MCF 10A (cell line): ENCODE measurements around the gene FIS1. TPM values are rescaled to one million over a fixed set of nuclear protein-coding genes. Genes with fewer than 3 reads are reported as not detected.

ENCODE experiments used
- BruUV-seq: library from RNA; stranded (reverse); fragments of 400-500 nt; replicated peaks from 2 replicates; lab custom pipeline; 2021; lab: Mats Ljungman, UMichigan
- CTCF ChIA-PET: fragments of 300-600 bp; sonication (Branson Sonifier 250); formaldehyde crosslinking; extraction: SDS; loops from one replicate; lab custom pipeline; 2021; ENCODE audit warnings: antibody characterized with exemption, inconsistent platforms; lab: Yijun Ruan, JAX
- POLR2A ChIA-PET: fragments of 300-600, 350-650 bp; sonication (Branson Sonifier 250); formaldehyde crosslinking; extraction: SDS; loops from one replicate; lab custom pipeline; 2020; ENCODE audit warnings: antibody characterized with exemption, inconsistent platforms; lab: Yijun Ruan, JAX
- DNase-seq: peaks from one replicate; pipeline ENCODE4 v3.0.0-alpha.2; 2018; ENCODE audit not compliant: unreplicated experiment
- H3K27ac Mint-ChIP-seq: one replicate; pipeline ENCODE4 v1.8.0; 2022; ENCODE audit warnings: mild to moderate bottlenecking, low read depth, mixed read lengths; ENCODE audit not compliant: unreplicated experiment
- H3K27me3 Mint-ChIP-seq: one replicate; pipeline ENCODE4 v1.8.0; 2022; ENCODE audit warnings: mixed read lengths; ENCODE audit not compliant: insufficient read depth, unreplicated experiment
- H3K36me3 Mint-ChIP-seq: one replicate; pipeline ENCODE4 v1.8.0; 2022; ENCODE audit warnings: mild to moderate bottlenecking, moderate library complexity, mixed read lengths; ENCODE audit not compliant: insufficient read depth, unreplicated experiment
- H3K4me1 Mint-ChIP-seq: one replicate; pipeline ENCODE4 v1.8.0; 2022; ENCODE audit warnings: mixed read lengths; ENCODE audit not compliant: insufficient read depth, unreplicated experiment
- H3K4me3 Mint-ChIP-seq: one replicate; pipeline ENCODE4 v1.8.0; 2022; ENCODE audit warnings: mild to moderate bottlenecking, moderate library complexity, mixed read lengths; ENCODE audit not compliant: unreplicated experiment
- H3K9me3 Mint-ChIP-seq: one replicate; pipeline ENCODE4 v1.8.0; 2022; ENCODE audit warnings: mixed read lengths; ENCODE audit not compliant: unreplicated experiment
- intact Hi-C: fragments of 100-400 bp; cut with micrococcal nuclease; formaldehyde crosslinking; loops from 2 replicates; pipeline ENCODE4 v1.14.1; 2022
- total RNA-seq: library from RNA; stranded (reverse); gene quantifications from 2 replicates; pipeline ENCODE4 v1.2.3, GENCODE V29; 2022
- TF ChIP-seq, protein P1 (sequence below): fragments of 200-600 bp; IDR thresholded peaks from one replicate; pipeline ENCODE4 v1.8.0; 2022; ENCODE audit warnings: antibody characterized with exemption, mild to moderate bottlenecking; ENCODE audit not compliant: unreplicated experiment

Gene FIS1
- total RNA-seq, 1 experiment from 2014 or later, result 213 TPM

DNA sequence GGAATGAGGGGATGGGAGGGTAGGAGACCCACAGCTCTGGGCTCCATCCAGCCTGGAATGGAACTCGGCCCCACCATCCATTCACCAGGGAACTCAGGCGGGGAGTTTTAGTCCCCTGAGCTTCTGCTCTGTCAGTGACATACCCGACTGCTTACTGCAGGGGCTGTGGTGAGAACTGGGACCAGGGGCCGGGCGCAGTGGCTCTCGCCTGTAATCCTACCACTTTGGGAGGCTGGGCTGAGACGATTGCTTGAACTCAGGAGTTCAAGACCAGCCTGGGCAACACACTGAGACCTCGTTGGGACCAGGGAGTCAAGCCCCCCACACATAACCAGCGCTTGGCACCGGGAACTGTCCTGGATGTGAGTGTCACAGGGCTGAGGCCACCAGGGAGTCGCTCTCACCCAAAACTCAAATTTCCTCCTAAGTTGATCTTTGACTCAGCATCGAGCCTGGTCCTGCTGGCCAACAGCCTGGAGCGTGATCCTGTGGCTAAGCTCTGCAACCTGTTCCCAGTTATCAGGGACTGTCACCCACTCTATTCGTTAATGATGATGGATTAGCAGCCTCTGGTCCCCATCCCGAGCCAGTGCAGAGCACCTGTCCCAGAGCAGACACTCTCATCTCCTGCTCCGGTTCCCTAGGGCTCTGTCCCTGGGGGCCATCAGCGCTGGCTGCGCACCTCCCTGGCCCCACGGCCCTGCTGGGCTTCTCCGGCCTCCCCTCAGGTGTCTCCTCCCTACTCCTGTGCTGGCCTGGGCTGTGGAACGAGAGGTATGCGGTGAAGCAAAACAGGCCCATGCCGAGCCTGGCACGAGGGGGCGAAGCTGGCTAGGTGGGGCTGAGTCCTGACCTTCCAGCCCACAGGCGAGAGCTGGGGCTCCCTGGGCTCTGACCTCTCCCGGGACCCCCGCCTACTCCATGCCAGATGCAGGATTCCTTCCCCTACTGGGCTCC is 6.4 kb downstream of the FIS1 start:
- POLR2A ChIA-PET, result interaction anchor here (0.9 kb wide), 1 partner anchor 21 kb away, joined by 4 read pairs; the partner anchor contains the start of genes PLOD3 and ZNHIT1
- Mint-ChIP-seq H3K4me1 (no peaks in the 10 kb centered on the region), H3K27ac (no peak overlapping the region), H3K9me3 (no peaks in the 10 kb centered on the region), H3K27me3 (no peaks in the 10 kb centered on the region), H3K4me3 (no peak overlapping the region), H3K36me3 (peaks cover 20% of the 10 kb centered on the region)
- no peak for DNase-seq
- TF ChIP-seq, protein P1, sequence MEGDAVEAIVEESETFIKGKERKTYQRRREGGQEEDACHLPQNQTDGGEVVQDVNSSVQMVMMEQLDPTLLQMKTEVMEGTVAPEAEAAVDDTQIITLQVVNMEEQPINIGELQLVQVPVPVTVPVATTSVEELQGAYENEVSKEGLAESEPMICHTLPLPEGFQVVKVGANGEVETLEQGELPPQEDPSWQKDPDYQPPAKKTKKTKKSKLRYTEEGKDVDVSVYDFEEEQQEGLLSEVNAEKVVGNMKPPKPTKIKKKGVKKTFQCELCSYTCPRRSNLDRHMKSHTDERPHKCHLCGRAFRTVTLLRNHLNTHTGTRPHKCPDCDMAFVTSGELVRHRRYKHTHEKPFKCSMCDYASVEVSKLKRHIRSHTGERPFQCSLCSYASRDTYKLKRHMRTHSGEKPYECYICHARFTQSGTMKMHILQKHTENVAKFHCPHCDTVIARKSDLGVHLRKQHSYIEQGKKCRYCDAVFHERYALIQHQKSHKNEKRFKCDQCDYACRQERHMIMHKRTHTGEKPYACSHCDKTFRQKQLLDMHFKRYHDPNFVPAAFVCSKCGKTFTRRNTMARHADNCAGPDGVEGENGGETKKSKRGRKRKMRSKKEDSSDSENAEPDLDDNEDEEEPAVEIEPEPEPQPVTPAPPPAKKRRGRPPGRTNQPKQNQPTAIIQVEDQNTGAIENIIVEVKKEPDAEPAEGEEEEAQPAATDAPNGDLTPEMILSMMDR, result no peak
- intact Hi-C loops, result no loop called here
- CTCF ChIA-PET, result no interaction called here
- no TSS peak for BruUV-seq

DNA sequence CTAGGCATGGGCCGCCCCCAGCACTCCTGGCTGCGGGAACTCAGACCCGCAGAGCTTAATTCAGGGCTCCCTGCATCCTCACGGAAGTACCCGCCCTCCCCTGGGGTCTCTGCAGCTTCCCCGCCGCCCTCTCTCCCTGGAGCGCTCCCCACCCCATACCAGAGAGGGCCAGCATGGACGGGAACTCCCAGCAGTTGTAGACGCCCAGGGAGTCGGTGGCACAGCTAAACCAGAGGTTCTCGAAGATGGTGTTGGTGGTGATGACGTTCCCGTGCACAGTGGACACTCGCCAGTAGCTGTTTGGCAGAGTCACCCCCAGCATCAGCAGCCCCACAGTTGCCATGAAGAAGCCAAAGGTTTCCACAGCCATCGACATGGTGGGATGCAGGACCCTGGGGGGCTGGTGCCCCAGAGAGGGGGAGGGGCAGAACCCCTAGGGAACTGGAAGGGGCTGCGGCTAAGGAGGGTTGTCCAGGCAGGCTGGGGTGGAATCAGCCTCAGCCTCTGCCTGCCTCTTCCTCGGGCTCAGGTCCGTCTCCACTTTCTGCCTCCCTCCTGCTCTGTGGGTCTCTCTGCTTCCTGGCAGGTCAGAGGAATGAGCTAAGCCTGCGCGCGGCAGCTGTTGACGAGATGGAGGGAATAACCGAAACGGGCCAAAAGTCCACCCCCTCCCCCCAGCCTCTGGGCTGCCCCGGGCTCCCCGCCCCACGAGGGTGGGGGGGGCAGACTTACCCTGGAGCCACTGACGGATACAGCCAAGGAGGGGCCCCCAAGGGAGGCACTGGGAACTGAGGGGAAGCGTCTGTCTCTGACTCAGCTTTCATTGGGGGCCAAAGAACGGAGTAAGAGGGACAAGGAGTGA is 7.4 kb downstream of the FIS1 start, which contains the start of gene CLDN15:
TSS of gene CLDN15 (minus strand) at position 597 of the 862 bp plus-strand sequence. CDS start at position 376, 221 bp downstream.
- H3K4me3 Mint-ChIP-seq, result no peak within 1 kb of the TSS
- intact Hi-C loops, result no loop called here
- H3K27me3 Mint-ChIP-seq, result no peaks in the 10 kb centered on the region
- H3K27ac Mint-ChIP-seq, result no peak within 1 kb of the TSS
- H3K9me3 Mint-ChIP-seq, result no peaks in the 10 kb centered on the region
- ChIA-PET POLR2A (interaction anchor here (0.8 kb wide), 1 partner anchor 8 kb away, joined by 3 read pairs; the partner anchor contains the start of gene FIS1), CTCF (interaction anchor here (0.9 to 1.1 kb wide), 3 partner anchors 11 to 52 kb away, joined by 4 to 6 read pairs (median 4); no protein-coding TSS in a partner anchor)
- TF ChIP-seq, protein P1, result no peak
- no peak for DNase-seq
- peaks cover 20% of the 10 kb centered on the region for H3K36me3 Mint-ChIP-seq
- BruUV-seq, result no TSS peak
- peaks cover 5% of the 10 kb centered on the region for H3K4me1 Mint-ChIP-seq

DNA sequence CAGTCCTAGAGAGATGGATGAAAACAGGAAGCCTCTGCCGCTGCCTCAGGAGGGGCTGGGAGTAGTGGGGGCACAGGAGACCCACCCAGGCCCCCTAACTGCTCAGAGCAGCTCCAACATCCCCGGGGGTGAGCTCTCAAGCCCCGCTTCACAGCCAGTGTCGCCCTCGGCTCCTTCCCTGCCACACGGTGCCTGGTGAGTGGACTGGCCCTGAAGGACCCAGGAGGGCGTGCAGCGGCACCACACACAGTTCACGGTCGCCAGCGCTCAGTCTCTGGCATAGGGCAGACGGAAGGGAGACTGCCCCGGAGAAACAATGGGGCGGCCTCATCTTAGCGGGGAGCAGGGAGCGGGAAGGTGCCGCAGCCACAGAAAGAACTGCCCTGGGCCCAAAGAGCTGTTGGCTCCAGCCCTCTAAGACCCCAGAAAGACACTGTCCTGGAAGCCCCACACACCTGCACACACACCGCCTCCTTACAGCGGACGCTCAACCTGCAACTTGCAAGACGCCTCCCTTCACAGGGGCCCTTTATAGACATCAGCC is 8.5 kb downstream of the FIS1 start:
- Mint-ChIP-seq H3K27ac (no peak overlapping the region), H3K27me3 (no peaks in the 10 kb centered on the region), H3K4me1 (peaks cover 5% of the 10 kb centered on the region), H3K36me3 (peaks cover 20% of the 10 kb centered on the region), H3K9me3 (no peaks in the 10 kb centered on the region), H3K4me3 (no peak overlapping the region)
- no peak for DNase-seq
- BruUV-seq, result no TSS peak
- intact Hi-C loops, result no loop called here
- ChIA-PET POLR2A (interaction anchor here (0.8 kb wide), 1 partner anchor 9 kb away, joined by 3 read pairs; the partner anchor contains the start of gene FIS1), CTCF (interaction anchor here (0.6 to 0.9 kb wide), 3 partner anchors 12 to 1698 kb away, joined by 3 to 6 read pairs (median 4); no protein-coding TSS in a partner anchor)
- TF ChIP-seq, protein P1, result no peak
